NCI-H1105 treated with DMSO at 0.1 percent for 48 hours (cell line): ENCODE data around the gene BASP1.
"Not testable (repeated sequence)": the region's sequence is repeated elsewhere in the genome, so short reads cannot be mapped to it uniquely, and the experiment has no call there.

ENCODE experiments used
- DNase-seq: peaks from one replicate; lab custom pipeline; 2025; lab: John Stamatoyannopoulos, UW

BASP1 gene

DNA sequence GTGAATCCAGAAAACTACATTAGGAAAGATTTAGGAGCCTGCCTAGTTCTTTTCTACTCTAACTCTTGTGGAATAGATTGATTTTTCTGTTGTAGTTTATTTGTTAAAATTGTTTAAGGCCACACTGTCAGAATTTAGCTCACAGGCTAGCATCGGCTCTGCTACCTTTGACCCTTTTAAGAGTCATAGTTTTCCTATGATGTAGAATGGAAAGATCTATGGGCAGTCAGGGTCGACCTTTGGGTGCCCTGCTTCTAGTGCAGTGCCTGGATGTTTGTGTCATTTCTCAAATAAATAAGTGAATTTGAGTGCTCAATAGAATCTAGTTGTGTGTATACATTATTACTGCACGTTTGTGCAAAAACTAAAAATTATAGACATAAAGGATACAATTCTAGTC is 38.7 kb downstream of the BASP1 start:
- no peak for DNase-seq

DNA sequence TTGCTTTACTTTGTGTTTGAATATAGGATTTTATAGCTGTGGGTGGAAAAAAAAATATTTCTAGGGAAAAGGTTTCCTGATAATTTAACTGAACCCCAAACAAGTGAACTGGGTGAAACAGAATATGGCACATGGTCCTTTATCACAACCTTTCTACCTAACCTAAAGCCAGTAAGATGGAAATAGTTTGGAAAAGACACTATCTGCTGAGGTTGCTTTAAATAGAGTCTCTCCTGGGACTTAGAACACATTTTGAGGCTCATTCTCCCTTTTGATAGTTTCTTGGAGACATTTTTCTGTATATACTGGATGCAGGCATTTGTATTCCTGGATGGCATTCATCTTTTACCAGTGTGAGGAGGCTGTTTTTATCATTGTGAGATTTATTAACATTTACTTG is 39.4 kb downstream of the BASP1 start:
- no peak for DNase-seq

DNA sequence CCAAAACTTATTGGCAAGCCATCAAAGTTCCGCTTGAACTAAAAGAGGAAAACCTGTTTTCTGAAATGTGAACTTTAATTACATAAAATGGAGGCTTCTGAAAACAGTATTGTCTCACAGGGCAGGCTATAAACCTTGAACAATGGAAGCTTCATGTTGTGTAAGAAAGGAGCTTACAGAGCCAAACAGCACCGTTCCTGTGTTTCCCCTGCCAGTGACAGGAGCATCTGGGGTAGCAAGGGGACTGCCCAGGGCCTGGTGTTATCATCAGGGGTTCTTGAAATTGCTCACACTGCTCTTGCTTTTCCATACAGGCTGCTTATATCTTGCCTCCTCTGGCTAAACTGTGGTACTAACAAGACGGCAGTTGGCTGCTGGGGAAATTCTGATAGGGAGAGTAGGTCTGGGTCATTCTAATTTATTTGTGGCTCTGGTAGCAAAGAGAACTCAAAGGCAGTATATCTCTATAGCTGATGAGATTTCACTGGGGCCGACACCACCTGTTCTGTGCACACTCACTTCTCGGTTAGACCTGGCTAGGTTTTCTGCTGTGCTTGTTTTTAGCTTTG is 40.4 kb downstream of the BASP1 start:
- no peak for DNase-seq

DNA sequence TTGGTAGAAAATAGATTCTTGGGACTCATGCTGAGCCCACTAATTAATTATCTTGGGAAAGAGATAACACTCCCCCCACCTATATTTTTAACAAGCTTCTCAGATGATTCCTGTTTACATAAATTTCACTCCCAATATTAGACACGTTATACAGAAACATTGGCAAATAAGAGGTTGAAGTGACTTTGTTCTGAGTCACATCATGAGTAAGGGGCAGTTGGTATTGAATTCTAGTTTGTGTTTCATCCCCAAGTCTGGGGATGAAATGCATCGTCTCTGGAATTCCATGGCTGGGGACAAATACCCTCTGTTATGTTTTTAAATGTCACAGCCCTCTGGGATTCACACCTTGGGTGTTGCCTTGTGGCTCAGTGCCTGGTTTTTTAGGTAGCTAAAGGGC is 41.0 kb downstream of the BASP1 start:
- no peak for DNase-seq

DNA sequence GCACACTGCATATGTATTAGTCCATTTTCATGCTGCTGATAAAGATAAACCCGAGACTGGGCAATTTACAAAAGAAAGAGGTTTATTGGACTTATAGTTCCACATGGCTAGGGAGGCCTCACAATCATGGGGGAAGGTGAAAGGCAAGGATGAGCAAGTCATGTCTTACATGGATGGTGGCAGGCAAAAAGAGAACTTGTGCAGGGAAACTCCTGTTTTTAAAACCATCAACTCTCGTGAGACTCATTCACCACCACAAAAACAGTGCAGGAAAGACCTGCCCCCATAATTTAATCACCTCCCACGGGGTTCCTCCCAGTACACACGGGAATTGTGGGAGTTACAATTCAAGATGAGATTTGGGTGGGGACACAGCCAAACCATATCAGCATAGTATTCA is 41.6 kb downstream of the BASP1 start:
- not testable (repeated sequence) for DNase-seq

DNA sequence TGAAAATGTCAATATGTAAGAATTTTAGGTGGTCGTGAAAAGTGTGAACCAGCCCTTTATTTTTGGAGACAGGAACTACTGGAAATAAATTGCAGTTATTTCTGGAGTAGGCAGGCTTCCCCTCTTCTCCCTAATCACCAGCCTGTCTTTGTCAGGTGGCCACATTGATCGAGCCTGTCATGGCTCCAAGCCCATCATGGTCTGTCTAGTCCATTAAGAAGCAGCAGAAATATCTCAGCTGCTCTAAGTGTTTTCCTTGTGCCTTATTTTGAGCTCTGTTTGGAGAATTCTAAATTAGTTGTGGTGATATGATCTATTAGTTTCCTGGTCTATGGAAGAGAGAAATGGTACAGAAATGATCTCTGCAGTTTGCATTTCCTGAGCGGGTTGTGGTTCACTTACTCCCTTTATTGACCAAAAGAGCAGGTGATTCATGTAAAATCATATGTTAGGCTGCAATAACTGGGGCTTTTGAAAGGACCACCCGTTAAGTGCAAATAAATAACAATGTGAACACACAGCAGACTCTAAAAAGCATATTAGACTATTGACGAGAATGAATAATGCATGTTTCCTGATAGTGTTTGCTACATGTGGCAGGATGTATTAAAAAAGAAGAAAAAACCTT is 42.3 kb downstream of the BASP1 start:
- DNase-seq, result no peak

DNA sequence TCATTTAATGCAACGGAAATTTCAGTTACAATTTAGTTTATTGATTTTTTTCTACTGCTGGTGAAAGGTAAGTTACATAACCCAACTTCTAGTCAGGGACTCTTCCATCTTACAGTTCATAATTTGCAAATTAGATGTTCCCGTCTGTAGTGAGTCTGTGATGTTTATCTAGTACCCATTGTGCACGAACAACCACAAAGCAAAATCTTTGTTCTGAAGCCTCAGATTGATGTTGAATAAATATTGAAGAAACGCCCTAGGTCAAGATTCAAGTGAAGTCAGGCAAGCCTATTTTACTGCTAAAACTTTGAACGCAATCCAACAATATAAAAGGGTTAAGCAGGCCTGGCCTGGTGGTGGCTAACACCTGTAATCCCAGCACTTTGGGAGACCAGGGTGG is 43.1 kb downstream of the BASP1 start:
- DNase-seq, result no peak

DNA sequence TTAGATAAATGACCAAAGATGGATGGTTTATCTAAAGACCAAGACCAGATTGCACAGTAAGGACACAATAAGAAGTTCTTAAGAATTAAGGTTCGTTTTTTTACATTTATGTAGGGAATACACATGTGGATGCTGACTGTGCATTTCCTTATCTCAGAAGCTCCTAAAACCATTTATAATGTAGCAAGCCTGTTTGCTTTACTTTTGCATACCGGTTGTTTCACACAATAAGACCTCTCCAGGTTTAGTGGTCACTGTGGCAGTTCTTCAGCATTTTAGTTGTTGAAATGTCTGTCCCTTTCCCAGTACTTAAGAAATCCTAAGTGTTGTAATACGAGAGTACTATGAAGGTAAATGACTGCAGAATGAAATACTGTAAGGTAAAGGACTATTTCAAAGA is 43.6 kb downstream of the BASP1 start:
- DNase-seq, result no peak

DNA sequence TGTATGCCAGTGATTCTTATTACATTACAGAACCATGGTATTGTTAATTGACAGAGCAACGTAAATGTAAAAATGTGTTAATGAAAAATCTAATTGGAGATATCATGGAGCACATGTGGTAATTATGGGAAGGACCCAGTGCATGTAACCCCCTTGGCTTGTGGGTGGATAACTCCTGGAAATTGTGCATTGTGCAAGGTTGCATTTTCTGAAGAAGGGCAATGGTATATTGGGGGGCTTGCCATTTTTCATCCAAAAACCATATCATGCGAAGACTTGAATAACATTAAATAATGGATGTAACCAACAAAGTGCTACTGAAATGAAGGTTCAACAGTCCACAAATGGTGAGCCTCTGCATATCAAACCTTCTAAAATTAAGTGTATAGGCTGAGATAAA is 47.6 kb downstream of the BASP1 start:
- no peak for DNase-seq

DNA sequence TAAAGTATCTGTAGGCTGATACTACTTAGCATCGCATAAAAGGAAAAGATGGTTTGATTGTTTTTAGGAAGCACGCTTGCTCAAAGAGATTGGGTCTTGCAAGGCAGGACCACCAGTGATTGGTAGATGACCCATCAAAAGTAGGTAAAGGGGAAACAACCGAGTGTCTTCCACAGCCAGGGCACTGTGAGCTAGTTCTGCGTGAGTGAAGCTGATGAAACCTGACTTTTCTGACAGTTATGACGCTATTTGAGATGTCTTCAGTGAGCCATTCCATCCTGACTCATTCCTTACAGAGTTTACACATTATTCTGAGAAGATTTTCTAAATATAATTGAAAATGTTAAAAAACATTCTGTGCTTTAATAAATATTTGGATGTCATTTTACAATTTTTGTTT is 49.7 kb downstream of the BASP1 start:
- DNase-seq, result no peak

DNA sequence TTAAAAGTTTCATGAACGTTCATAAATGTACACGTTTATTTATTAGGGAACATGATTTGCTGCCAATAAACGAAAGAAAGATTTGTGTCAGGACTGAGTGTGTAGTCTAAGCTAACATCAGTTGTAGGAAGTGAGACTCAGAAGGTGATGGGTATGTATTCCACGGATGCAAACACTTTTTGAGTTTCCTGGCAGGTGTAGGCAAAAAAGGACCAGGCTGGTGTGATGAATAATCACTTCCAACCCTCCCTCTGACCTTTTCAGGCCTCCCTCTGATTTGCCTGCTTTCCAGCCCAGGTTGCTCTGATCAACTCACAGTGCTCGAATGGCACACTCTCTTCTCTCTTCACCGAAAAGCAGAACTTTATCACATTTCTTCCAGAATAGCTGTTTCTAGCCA is 51.8 kb downstream of the BASP1 start:
- DNase-seq, result no peak

DNA sequence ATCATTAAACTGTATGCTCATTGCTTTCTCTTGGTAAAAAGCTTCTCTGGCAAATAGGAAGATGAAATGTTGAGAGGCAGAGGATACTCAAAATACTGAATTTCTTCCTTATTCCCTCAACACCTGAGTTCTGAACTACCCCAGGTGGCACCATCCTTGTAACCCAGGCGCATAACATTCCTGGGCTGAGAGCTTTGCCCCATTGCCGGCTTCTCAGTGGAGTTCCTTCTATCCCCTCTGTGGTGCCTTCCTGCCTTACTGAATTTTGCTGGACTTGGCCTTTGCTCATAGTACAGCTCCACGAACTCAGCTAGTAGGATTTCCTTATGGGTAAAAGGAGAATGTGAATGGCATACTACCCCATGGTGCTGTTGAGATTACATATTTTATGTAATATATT is 54.7 kb downstream of the BASP1 start:
- DNase-seq, result no peak

DNA sequence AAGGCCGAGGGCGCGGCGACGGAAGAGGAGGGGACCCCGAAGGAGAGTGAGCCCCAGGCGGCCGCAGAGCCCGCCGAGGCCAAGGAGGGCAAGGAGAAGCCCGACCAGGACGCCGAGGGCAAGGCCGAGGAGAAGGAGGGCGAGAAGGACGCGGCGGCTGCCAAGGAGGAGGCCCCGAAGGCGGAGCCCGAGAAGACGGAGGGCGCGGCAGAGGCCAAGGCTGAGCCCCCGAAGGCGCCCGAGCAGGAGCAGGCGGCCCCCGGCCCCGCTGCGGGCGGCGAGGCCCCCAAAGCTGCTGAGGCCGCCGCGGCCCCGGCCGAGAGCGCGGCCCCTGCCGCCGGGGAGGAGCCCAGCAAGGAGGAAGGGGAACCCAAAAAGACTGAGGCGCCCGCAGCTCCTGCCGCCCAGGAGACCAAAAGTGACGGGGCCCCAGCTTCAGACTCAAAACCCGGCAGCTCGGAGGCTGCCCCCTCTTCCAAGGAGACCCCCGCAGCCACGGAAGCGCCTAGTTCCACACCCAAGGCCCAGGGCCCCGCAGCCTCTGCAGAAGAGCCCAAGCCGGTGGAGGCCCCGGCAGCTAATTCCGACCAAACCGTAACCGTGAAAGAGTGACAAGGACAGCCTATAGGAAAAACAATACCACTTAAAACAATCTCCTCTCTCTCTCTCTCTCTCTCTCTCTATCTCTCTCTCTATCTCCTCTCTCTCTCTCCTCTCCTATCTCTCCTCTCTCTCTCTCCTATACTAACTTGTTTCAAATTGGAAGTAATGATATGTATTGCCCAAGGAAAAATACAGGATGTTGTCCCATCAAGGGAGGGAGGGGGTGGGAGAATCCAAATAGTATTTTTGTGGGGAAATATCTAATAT is 58.1 kb downstream of the BASP1 start:
- no peak for DNase-seq

DNA sequence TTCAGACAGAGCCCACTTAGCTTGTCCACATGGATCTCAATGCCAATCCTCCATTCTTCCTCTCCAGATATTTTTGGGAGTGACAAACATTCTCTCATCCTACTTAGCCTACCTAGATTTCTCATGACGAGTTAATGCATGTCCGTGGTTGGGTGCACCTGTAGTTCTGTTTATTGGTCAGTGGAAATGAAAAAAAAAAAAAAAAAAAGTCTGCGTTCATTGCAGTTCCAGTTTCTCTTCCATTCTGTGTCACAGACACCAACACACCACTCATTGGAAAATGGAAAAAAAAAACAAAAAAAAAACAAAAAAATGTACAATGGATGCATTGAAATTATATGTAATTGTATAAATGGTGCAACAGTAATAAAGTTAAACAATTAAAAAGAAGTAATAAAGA is 59.0 kb downstream of the BASP1 start:
- no peak for DNase-seq

DNA sequence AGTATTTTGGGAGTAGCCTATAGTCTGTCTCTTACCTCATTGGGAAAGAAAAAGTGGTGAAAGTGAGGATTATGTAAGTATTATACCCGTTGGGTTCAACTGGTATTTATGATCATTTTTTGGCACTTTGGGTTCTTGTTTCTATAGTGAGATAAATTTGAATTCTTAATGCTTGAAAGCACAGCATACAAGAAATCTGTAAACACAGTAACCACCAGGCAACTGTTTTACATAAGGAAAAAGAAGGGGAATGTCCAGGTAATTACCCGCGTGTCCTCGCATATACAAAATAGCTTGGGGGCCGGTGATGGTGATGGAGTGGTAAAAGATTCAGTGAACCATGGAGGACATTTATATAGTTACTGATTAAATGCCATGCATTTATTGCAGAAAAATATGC is 60.5 kb downstream of the BASP1 start:
- no peak for DNase-seq

DNA sequence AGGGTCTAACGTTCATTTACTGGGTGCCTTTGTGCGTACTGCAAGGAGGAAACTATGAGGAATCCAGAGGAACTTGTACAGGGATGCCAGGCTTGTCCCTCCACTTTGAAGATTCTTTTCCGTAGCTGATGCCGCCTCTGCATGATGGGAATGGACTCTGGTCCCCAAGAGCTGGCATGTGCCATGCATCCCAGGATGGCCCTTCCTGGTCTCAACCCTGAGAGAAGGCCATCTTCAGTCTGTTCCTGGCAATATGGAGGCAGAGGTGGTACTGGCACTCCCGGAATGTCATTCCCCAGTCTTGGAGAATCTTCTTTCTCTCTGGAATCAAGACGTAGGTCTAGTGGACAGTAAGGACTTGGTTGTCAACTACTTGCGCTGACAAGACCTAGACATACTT is 61.5 kb downstream of the BASP1 start:
- DNase-seq, result no peak

DNA sequence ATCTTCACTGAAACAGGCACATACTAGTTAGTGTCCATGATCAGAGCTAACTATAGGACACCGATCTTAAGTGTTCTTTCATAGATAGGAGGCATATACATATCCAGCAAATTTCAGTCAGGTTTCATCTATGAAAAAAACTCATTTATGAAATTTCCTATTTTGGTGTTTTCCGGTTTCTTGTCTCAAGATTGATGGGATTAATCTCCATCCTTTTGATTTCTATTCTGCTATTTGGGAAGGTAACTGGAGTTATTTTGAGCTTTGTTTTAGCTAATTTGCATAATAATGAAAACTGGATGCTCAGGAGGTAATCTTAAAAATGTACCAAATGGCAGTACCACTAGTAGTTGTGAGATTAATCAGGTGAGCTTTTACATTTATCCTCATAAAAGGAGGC is 62.1 kb downstream of the BASP1 start:
- no peak for DNase-seq

DNA sequence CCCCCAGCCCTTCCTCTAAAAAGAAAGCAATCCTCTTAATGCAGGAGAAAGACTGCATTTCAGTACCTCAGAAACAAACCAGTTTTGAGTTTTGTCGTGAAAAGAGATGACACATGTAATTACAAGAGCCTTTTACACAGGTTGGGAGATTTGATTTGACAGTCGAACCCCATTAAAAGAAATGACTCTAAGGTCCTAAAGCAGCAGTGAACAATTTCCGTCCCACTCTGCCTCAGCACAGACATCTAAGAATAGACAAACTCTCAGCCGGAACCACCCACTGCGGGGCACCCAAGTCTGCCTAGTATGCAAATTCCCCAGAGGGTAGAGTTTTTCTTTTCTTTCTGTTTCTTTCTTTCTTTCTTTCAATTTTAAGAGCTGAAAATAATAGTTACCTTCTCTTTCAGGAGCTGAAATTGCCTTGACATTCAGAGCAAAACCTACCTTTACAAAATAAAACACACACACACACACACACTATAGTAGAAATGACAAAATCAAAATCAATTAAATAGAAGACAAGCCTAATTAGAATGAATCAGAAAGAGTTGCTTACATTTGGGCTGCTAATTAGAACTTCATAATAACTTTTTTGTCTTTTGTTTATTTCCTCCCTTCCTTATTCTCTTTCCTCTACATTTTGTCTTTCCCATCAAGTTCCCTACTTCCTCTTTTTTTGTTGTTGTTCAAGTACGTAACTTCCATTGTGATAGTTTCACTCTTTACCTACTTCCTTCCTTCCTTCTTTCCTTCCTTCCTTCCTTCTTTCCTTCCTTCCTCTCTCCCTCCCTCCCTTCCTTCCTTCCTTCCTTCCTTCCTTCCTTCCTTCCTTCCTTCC is 65.1 kb downstream of the BASP1 start:
- no peak for DNase-seq

DNA sequence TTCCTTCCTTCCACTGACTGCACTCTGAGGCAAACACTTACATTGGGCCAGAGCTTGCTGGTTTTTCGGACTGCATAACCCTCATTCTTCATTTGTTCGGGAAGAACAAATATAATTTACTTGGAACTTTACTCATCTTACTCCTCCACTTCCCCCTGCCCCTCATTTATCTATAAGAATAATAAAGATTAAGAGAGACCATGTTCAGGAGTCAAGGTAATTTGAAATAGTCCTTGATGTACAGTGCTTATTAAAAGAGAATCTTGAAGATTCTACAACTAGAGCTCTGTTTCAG is 65.6 kb downstream of the BASP1 start:
- DNase-seq, result no peak

DNA sequence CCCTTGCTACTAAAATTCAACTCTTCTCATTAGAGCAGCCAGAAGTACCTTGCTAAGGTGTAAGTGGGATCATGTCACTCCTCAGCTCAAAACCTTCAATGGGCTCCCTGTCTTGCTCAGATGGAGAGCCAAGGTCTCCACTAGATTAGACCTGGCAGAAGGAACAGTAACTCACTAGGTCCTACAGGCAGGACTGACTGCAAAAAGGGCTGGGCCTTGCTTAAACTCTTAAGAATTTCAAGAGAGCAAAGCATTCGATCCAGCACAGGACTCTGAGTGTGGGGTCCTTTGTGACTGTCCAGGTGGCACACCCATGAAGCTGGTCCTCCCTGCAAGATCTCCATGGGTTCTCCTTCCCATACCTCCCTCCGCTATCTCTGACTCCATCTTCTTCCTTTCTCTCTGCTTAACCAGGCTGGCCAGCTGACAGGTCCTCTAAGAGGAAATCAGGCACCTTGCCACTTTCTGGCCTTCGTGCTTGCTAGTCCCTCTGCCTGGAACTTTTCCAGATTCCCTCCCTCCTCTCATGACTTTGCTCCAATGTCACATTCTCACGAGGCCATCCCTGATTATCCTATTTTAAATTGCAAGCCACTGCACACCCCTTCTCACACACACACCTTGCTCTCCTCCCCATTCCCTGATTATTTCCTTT is 70.2 kb downstream of the BASP1 start:
- no peak for DNase-seq

DNA sequence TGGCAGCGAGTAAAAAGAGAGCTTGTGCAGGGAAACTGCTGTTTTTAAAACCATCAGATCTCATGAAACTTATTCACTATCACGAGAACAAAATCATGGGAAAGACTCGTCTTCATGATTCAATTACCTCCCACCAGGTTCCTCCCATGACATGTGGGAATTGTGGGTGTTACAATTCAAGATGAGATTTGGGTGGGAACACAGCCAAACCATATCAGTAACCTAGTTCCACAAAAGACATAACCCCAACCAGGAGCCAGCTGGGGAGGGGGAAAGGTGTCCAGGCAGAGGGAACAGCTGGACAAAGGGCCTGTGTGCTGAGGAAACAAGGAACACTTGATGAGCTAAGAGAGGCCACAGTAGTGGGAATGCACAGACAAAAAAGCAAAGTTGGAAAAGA is 71.1 kb downstream of the BASP1 start:
- DNase-seq, result no peak
